Neutrophil (primary cell): Measurements from ENCODE around the gene YIF1A.

Experiments
- H3K27ac ChIP-seq: fragments of 200-600 bp; sonication (generic); 2 replicates; pipeline ENCODE4 v1.5.1; 2016; ENCODE audit warnings: mild to moderate bottlenecking, moderate library complexity
- H3K27me3 ChIP-seq: fragments of 200-600 bp; sonication (generic); 2 replicates; pipeline ENCODE4 v1.6.0; 2016; ENCODE audit warnings: mild to moderate bottlenecking
- H3K36me3 ChIP-seq: fragments of 200-600 bp; sonication (generic); 2 replicates; pipeline ENCODE4 v1.5.1; 2017
- H3K4me1 ChIP-seq, 2 experiments: fragments of 200-600 bp in 1 of 2; sonication (generic) in 1 of 2; 1 replicate in 1 of 2; 2 replicates in 1 of 2; pipeline versions ENCODE4 v1.5.1 to v1.6.1; 2013 to 2016; ENCODE audit warnings: low read depth in 1 of 2, low read length in 1 of 2, mild to moderate bottlenecking in 1 of 2, moderate library complexity in 1 of 2; ENCODE audit not compliant: control insufficient read depth in 1 of 2, insufficient read depth in 1 of 2
- H3K4me3 ChIP-seq, 2 experiments: fragments of 200-600 bp in 1 of 2; sonication (generic) in 1 of 2; 1 replicate in 1 of 2; 2 replicates in 1 of 2; pipeline ENCODE4 v1.5.1; 2013 to 2016; ENCODE audit warnings: low read depth in 1 of 2, low read length in 1 of 2, mild to moderate bottlenecking in 1 of 2, moderate library complexity in 1 of 2
- H3K9me3 ChIP-seq: fragments of 200-600 bp; sonication (generic); 2 replicates; pipeline ENCODE4 v1.5.1; 2016
- TF ChIP-seq, protein P1 (sequence below): fragments of 200-600 bp; sonication (generic); IDR thresholded peaks from 2 replicates; pipeline ENCODE4 v1.5.1; 2016; ENCODE audit warnings: antibody characterized with exemption

Gene YIF1A

DNA sequence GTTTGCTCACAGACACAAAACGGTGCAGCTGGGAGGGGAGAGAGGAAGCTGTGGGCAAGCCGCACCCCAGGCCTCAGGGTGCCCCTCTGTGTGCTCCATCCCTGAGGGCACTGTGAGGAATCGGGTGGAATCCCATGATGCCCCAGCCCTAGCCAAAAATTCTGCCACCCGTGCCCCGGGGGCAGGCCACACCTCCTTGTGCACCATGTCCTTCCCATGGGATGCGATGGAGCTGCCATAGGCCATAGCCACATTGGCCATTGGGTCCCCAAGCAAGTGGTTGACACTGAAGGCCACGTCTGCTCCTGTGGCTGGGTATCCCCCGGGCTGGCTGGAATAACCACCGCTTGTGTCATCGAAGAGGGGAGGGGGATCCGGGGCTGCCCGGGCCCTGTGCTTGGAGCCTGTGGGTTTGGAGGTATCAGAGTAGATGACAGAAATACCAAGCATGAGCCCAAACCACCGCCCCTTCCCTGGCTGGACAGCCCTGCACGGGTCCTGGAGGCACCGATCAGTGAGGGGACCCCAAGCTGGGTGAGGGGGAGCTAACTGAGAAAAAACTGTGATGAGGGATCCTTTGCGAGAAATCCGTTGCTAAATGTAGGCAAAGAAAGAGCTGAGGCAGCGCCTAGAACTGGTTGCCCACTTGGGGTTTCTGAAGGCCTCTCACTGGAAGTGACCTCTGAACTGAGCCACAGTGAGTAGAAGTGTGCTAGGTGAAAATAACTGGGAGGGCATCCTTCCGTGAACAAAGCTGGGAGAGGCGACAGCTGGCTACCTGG lies 863 bp downstream of the YIF1A start:
- Histone ChIP-seq H3K9me3 (no peaks in the 10 kb centered on the region), H3K4me1 (peaks cover 20 to 24% of the 10 kb centered on the region in 2 experiments), H3K36me3 (no peaks in the 10 kb centered on the region), H3K4me3 (peak overlapping the region; percentile 69 to 86), H3K27ac (peak overlapping the region; percentile 65), H3K27me3 (peaks cover 38% of the 10 kb centered on the region)
- TF ChIP-seq, protein P1, sequence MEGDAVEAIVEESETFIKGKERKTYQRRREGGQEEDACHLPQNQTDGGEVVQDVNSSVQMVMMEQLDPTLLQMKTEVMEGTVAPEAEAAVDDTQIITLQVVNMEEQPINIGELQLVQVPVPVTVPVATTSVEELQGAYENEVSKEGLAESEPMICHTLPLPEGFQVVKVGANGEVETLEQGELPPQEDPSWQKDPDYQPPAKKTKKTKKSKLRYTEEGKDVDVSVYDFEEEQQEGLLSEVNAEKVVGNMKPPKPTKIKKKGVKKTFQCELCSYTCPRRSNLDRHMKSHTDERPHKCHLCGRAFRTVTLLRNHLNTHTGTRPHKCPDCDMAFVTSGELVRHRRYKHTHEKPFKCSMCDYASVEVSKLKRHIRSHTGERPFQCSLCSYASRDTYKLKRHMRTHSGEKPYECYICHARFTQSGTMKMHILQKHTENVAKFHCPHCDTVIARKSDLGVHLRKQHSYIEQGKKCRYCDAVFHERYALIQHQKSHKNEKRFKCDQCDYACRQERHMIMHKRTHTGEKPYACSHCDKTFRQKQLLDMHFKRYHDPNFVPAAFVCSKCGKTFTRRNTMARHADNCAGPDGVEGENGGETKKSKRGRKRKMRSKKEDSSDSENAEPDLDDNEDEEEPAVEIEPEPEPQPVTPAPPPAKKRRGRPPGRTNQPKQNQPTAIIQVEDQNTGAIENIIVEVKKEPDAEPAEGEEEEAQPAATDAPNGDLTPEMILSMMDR, result no peak

DNA sequence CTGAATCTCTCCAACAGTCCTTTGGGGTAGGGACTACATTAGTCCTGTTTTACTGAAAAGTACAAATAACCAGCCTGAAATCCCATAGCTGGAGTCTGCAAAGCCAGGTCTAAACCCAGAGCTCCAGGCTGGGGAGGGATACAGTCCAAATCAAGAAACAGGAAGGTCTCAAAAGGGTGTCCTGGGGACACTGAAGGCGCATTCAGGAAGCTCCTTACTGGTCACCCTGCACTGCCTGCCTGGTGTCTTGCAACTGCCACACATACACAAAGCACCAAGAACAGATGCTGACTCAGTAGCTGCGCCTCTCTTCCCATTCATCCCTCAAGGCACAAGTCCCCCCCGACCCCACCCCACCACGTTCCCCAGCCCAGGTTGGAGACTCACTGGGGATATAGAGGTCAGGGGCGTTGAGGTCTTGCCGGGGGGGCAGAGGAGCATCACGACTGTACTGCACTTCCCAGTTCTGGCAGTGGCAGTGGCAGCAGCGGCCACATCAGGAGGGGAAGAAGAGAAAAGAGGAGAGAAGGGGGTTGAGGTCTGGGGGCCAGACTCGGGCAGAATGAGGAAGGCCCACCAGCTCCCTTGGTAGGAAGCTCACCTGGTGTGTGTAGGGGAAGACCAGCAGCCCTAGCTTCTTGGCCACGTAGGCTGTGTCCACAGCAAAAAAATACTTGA lies 1.6 kb downstream of the YIF1A start:
- H3K9me3 ChIP-seq, result no peaks in the 10 kb centered on the region
- H3K36me3 ChIP-seq, result no peaks in the 10 kb centered on the region
- no peak overlapping the region for H3K4me3 ChIP-seq
- H3K27me3 ChIP-seq, result peaks cover 31% of the 10 kb centered on the region
- TF ChIP-seq, protein P1, result no peak
- peaks cover 23 to 30% of the 10 kb centered on the region in 2 experiments for H3K4me1 ChIP-seq
- no peak overlapping the region for H3K27ac ChIP-seq

DNA sequence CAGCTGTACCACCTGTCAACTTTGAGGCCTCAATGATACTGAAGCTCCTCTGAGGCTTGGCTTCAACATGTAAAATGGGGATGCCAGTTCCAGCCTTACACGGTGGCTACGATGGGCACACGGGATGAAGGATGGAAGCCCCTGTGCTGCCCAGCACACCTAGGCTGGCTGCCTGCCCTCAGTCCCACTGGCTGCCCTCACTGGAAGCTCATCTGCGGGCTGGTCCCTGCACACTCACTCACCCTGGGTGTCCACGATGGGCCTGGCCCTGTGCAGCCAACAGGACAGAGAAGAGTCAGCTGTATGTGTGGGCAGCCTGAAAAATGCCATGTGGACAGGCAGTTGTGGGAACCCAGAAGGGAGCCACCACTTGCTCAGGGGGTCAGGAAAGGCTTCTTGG lies 2.2 kb downstream of the YIF1A start:
- H3K27me3 ChIP-seq, result peaks cover 24% of the 10 kb centered on the region
- TF ChIP-seq, protein P1, result no peak
- H3K4me1 ChIP-seq, result peaks cover 28 to 30% of the 10 kb centered on the region in 2 experiments
- no peaks in the 10 kb centered on the region for H3K36me3 ChIP-seq
- H3K4me3 ChIP-seq, result no peak overlapping the region
- H3K9me3 ChIP-seq, result no peaks in the 10 kb centered on the region
- no peak overlapping the region for H3K27ac ChIP-seq

DNA sequence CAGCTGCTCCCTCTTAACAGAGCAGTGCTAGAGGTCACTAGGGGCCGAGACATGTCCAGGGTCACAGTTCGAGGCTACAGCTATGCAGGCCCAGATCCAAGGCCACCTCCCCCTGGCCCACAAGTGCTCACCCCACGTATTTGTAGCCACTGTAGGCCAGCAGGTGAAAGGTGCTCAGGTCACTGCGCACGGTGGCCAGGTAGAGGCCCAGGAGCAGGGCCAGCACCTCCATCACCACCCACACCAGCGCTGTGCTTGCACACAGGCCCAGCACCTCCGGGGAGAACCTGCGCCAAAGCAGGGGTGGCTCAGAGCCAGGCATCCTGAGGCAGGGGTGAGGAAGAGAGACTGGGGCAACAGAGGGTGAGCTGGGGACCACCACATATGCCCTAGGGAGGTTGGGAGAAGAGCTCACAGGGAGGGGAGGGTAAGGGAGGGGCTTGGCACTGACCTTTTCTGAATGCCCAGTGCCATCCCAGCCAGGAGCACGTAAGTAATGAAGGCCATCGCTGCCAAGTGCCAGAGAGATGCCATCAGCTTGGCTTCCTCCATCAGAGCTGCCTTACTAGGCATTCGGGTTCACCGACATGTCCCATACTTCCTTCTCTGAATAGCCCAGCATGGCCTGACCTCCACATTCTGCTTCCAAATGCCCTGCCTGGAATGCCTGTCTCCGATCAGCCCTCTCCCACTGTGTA lies 3.5 kb downstream of the YIF1A start:
- Histone ChIP-seq H3K27ac (no peak overlapping the region), H3K9me3 (no peaks in the 10 kb centered on the region), H3K4me3 (no peak overlapping the region), H3K36me3 (no peaks in the 10 kb centered on the region), H3K4me1 (peaks cover 28 to 30% of the 10 kb centered on the region in 2 experiments), H3K27me3 (peaks cover 11% of the 10 kb centered on the region)
- TF ChIP-seq, protein P1, result no peak

DNA sequence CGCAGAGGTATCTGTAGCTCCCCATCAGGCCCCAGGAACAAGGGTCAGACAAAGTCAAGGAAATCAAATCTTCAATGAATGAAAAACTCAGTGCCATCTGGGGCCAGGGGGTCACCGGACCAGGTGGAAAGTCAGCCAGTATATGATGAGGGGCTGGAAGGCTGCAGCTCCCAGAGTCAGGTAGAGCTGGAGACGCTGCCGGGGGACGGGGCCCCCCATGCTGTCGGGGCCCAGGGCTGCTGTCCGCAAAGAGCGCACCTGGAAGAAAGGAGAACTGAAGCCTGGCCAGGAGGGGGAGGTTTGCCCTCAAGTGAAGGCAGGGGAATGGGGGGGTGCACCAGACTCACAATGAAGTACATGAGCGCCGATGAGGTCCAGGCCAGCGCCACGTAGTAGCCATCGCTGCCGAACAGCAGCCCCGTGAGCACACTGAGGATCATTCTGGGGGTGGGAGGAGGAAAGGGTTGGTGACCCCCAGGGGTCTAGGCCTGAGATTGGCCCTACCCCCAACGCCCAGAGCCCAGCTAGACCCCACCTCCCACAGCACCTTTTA lies 4.3 kb downstream of the YIF1A start:
- H3K4me1 ChIP-seq, result peaks cover 23 to 28% of the 10 kb centered on the region in 2 experiments
- no peaks in the 10 kb centered on the region for H3K36me3 ChIP-seq
- H3K27ac ChIP-seq, result no peak overlapping the region
- TF ChIP-seq, protein P1, result no peak
- no peak overlapping the region for H3K4me3 ChIP-seq
- no peaks in the 10 kb centered on the region for H3K9me3 ChIP-seq
- H3K27me3 ChIP-seq, result peaks cover 11% of the 10 kb centered on the region
